Stomach (tissue), 9 donors: ENCODE data around the gene STPG2. TPM values are rescaled to one million over a fixed set of nuclear protein-coding genes. Genes with fewer than 3 reads are reported as not detected.

Source experiments
- DNase-seq, 2 donors: peaks; one replicate each; pipeline versions ENCODE4 v3.0.0 to v3.0.0-alpha.2; 2013 to 2019
- H3K27ac ChIP-seq, 5 donors: fragments of 200-600 bp in 4 of 5; sonication (generic) in 4 of 5; one replicate each; pipeline ENCODE4 v1.5.1; 2013 to 2019; ENCODE audit warnings: mild to moderate bottlenecking in 1 of 5, moderate library complexity in 1 of 5
- H3K27me3 ChIP-seq, 3 donors: fragments of 200-600 bp; sonication (generic); one replicate each; pipeline ENCODE4 v1.5.1; 2017 to 2019; ENCODE audit warnings: mixed run types in 1 of 3
- H3K36me3 ChIP-seq, 4 donors: fragments of 200-600 bp; sonication (generic); 1 replicate in 3 of 4; 2 replicates in 1 of 4; pipeline ENCODE4 v1.5.1; 2016 to 2019
- H3K4me1 ChIP-seq, 4 donors: fragments of 200-600 bp; sonication (generic); one replicate each; pipeline ENCODE4 v1.5.1; 2016 to 2019
- H3K4me3 ChIP-seq, 4 donors: fragments of 200-600 bp; sonication (generic) in 3 of 4; one replicate each; pipeline ENCODE4 v1.5.1; 2016 to 2019; ENCODE audit warnings: mild to moderate bottlenecking in 1 of 4
- H3K9me3 ChIP-seq, 4 donors: fragments of 200-600 bp; sonication (generic); one replicate each; pipeline ENCODE4 v1.5.1; 2016 to 2019
- CTCF ChIP-seq, 7 experiments: fragments of 450-650 bp in 4 of 7; fragments of 200-600 bp in 3 of 7; sonication (generic) in 3 of 7; IDR thresholded peaks; one replicate each; pipeline ENCODE4 v1.5.1; 2016 to 2019; ENCODE audit warnings: antibody characterized with exemption in 7 of 7, control low read depth in 2 of 7, mild to moderate bottlenecking in 1 of 7
- EP300 ChIP-seq: sonication (generic); formaldehyde crosslinking; IDR thresholded peaks from one replicate; pipeline ENCODE4 v1.6.1; 2017; ENCODE audit warnings: antibody characterized with exemption
- POLR2A ChIP-seq, 4 donors: fragments of 450-650 bp; IDR thresholded peaks; one replicate each; pipeline ENCODE4 v1.6.1; 2016; ENCODE audit warnings: antibody characterized with exemption in 4 of 4, control low read depth in 2 of 4, mild to moderate bottlenecking in 1 of 4, moderate library complexity in 1 of 4
- POLR2AphosphoS5 ChIP-seq, 3 donors: sonication (generic); formaldehyde crosslinking; IDR thresholded peaks; one replicate each; pipeline ENCODE4 v1.6.1; 2016; ENCODE audit warnings: antibody characterized with exemption in 3 of 3
- WGBS, 5 donors: extraction: QIAGEN DNeasy Blood & Tissue Kit in 3 of 5; methylation state at CpG; one replicate each; pipeline versions ENCODE4 v1.1.5 to v1.1.7; 2013 to 2018; 5-methylcytosine and 5-hydroxymethylcytosine counted together
- intact Hi-C: fragments of 100-400 bp; cut with DNase I; formaldehyde crosslinking; loops from one replicate; pipeline ENCODE4 v1.15.1; 2023; ENCODE audit warnings: low total_unique reads
- polyA plus RNA-seq, 3 donors: library from polyadenylated mRNA; stranded (reverse); fragments of 200-250 nt; gene quantifications; one replicate each; pipeline ENCODE4 v1.2.3, GENCODE V29; 2013
- total RNA-seq, 5 donors: library from RNA; depleted of rRNA; stranded (reverse); fragments of >200 nt; gene quantifications; one replicate each; pipeline versions ENCODE4 v1.1.0 to v1.2.3, GENCODE V29; 2014 to 2016
- donor health status: healthy with polysubstance abuse.
- donor health status: Bipolar disorder and iron deficiency.
- donor health status: healthy.

The STPG2 gene
- total and polyA plus RNA-seq, 8 donors, result 0.05 to 0.89 (median 0.49) TPM; not detected in 4

DNA sequence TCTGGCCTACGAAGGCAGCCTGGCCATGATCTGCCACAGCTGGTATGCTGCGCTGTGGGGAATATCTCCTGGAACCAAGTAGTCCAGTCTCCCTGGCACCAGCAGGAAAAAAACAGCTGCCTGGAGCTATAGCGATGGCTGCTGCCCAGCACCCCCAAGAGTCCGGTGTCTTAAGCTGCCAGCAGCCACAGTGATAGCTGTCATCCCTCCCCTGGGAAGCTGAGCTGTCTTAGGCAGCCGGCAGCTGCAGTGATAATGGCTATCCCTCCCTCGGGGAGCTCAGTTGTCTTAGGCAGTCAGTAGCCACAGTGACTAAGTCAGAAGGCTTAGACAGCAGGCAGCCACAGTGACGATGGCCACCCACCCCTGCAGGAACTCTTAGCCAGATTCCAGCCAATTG, 205.1 kb downstream of the STPG2 start:
- Histone ChIP-seq H3K9me3 (peaks cover 0 to 65% (median 52%) of the 10 kb centered on the region in 4 donors), H3K27me3 (no peaks in the 10 kb centered on the region), H3K4me1 (no peaks in the 10 kb centered on the region), H3K36me3 (no peaks in the 10 kb centered on the region), H3K27ac (no peak overlapping the region), H3K4me3 (no peak overlapping the region)
- no peak for DNase-seq
- TF ChIP-seq EP300, result no peak
- no peak for TF ChIP-seq POLR2A (IDR thresholded peaks at IDR 0.05)
- no peak for TF ChIP-seq CTCF (IDR thresholded peaks at IDR 0.05)
- TF ChIP-seq POLR2AphosphoS5 (IDR thresholded peaks at IDR 0.05), result no peak
- 76 to 96% (median 85%) methylated on average over 4 to 7 of the region's 7 CpGs for whole genome bisulfite sequencing, 5 donors
- intact Hi-C loops, result no loop called here

GRCh38 chr4:97924341-97924958, 218.8 kb downstream of the STPG2 start:
- Histone ChIP-seq H3K4me1 (no peaks in the 10 kb centered on the region), H3K27ac (no peak overlapping the region), H3K27me3 (no peaks in the 10 kb centered on the region), H3K4me3 (no peak overlapping the region), H3K9me3 (peaks cover 0 to 13% (median 6%) of the 10 kb centered on the region in 4 donors), H3K36me3 (no peaks in the 10 kb centered on the region)
- intact Hi-C loops, result no loop called here
- TF ChIP-seq CTCF (IDR thresholded peaks at IDR 0.05) (no peak), EP300 (no peak), POLR2A (IDR thresholded peaks at IDR 0.05) (no peak), POLR2AphosphoS5 (IDR thresholded peaks at IDR 0.05) (no peak)
- 52 to 68% (median 64%) methylated on average over 1 of the region's 1 CpG for WGBS, 5 donors
- DNase-seq, result no peak

GRCh38 chr4:97923096-97923495, 220.2 kb downstream of the STPG2 start:
- intact Hi-C loops, result no loop called here
- no peak overlapping the region for H3K4me3 ChIP-seq
- no peak overlapping the region for H3K27ac ChIP-seq
- TF ChIP-seq EP300 (no peak), CTCF (IDR thresholded peaks at IDR 0.05) (no peak), POLR2AphosphoS5 (IDR thresholded peaks at IDR 0.05) (no peak), POLR2A (IDR thresholded peaks at IDR 0.05) (no peak)
- peaks cover 0 to 13% (median 6%) of the 10 kb centered on the region in 4 donors for H3K9me3 ChIP-seq
- no peaks in the 10 kb centered on the region for H3K27me3 ChIP-seq
- no peaks in the 10 kb centered on the region for H3K4me1 ChIP-seq
- no peak for DNase-seq
- no peaks in the 10 kb centered on the region for H3K36me3 ChIP-seq
- WGBS, 5 donors, result 95 to 99% (median 95%) methylated on average over 7 to 17 of the region's 17 CpGs

DNA sequence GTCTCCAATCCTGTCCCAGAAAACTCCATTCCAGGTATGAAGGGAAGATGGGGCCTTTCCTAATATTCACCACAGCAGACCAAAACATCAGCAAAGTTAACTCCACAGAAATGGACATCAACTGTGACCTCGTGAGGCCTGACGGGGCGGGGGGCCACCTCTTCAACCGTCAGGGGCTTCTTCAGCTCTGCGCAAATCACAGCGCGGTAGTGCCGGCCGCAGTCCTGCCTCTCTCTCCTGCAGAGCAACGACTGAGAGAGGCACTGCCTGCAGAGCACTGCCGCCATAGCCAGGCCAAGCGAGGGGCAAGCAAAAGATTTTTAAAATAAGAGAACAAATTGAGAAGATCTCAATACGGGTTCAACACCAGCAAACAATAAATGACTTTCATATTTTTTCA, 226.2 kb downstream of the STPG2 start:
- TF ChIP-seq EP300, result no peak
- TF ChIP-seq POLR2A (IDR thresholded peaks at IDR 0.05), result no peak
- TF ChIP-seq CTCF (IDR thresholded peaks at IDR 0.05), result no peak
- no peak for TF ChIP-seq POLR2AphosphoS5 (IDR thresholded peaks at IDR 0.05)
- no peak overlapping the region for H3K27ac ChIP-seq
- 87 to 96% (median 93%) methylated on average over 13 of the region's 13 CpGs for WGBS, 5 donors
- no peaks in the 10 kb centered on the region for H3K36me3 ChIP-seq
- no peak overlapping the region for H3K4me3 ChIP-seq
- intact Hi-C loops, result no loop called here
- H3K4me1 ChIP-seq, result no peaks in the 10 kb centered on the region
- no peak for DNase-seq
- H3K27me3 ChIP-seq, result no peaks in the 10 kb centered on the region
- peaks cover 0 to 19% (median 0%) of the 10 kb centered on the region in 4 donors for H3K9me3 ChIP-seq
